Measurements from ENCODE around the gene COTL1.
"Not testable (repeated sequence)": the region's sequence is repeated elsewhere in the genome, so short reads cannot be mapped to it uniquely, and the experiment has no call there.

The COTL1 gene

GRCh38 chr16:84574191-84574590 lies 43.7 kb downstream of the COTL1 start:
- no peak for DNase-seq (ENCODE audit: low read depth in 1 of 2, low spot score in 1 of 2)

DNA sequence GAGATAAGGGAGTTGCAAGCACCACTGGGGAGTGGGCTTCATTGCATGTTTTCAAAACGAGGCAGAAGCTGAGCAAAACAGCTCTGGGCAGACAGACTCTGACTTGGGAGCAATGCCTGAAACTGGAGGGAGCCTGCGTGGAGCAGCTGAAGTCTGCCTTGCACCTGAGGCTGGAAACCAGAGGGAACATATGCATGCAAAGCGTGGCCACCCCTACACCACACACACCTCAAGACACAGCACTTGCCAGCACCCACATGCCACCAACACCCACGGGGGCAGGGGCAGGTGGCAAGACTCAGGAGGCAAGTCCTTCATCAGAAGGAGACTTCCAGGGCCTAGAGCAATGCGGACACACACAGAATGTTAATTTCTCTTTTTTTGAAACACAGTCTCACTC lies 45.8 kb downstream of the COTL1 start:
- no peak for DNase-seq (ENCODE audit: low read depth in 1 of 2, low spot score in 1 of 2)

DNA sequence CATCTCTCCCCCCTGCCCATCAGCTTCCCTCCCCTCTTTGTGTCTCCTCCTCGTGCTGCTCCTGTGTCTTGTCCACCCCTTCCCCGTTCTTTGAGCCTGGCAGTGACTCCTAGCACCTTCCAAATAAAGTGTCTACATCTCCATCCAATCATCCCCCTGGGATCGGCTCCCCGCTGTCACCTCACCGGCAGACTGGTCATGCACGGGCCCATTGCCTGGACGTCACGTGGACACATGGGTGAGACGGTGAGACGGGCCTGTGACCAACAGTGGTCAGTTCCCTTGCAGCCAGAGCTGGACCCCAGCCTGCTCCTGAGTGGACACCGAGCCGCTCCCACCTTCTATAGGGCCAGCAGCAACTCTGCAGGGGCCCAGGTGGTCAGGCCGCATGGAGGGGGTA lies 46.4 kb downstream of the COTL1 start:
- no peak for DNase-seq (ENCODE audit: low read depth in 1 of 2, low spot score in 1 of 2)

- DNase-seq (ENCODE audit: low read depth in 1 of 2, low spot score in 1 of 2), result no peak
Measured at GRCh38 chr16:84570739-84571403, 47.0 kb downstream of the COTL1 start.

DNA sequence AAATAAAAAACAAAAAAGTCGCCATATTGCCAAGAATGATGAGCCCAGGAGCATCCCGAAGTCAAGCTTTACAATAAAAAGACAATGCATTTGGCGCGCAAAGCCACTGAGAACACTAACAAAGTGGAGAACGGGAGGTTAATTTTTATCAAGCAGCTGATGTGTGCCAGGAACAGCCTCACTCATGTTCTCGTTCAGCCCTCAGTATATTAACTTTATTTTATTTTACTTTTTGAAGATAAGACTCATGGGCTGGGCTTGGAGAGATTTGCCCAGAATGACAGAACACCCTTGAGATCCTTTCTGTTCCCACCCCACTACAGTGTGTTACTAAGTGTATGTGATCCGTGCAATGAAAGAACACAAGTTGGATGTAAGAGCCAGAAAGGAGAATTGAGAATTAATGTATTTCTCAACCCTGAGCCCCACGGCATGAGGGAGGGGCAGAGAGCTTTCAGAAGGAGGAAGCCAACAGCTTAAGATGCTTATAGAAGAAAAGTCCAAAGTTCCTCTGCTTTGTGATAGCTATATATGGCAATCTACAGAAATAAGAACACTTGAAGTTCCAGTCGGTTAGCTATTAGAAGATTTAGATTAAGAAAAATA lies 48.4 kb downstream of the COTL1 start:
- DNase-seq (ENCODE audit: low read depth in 1 of 2, low spot score in 1 of 2), result no peak

GRCh38 chr16:84568066-84568465 lies 49.8 kb downstream of the COTL1 start:
- no peak for DNase-seq (ENCODE audit: low read depth in 1 of 2, low spot score in 1 of 2)

- no peak for DNase-seq (ENCODE audit: low read depth in 1 of 2, low spot score in 1 of 2)
Measured at GRCh38 chr16:84567286-84567962, 50.5 kb downstream of the COTL1 start.

- DNase-seq (ENCODE audit: low read depth in 1 of 2, low spot score in 1 of 2), result no peak
Measured at GRCh38 chr16:84566545-84567257, 51.2 kb downstream of the COTL1 start.

DNA sequence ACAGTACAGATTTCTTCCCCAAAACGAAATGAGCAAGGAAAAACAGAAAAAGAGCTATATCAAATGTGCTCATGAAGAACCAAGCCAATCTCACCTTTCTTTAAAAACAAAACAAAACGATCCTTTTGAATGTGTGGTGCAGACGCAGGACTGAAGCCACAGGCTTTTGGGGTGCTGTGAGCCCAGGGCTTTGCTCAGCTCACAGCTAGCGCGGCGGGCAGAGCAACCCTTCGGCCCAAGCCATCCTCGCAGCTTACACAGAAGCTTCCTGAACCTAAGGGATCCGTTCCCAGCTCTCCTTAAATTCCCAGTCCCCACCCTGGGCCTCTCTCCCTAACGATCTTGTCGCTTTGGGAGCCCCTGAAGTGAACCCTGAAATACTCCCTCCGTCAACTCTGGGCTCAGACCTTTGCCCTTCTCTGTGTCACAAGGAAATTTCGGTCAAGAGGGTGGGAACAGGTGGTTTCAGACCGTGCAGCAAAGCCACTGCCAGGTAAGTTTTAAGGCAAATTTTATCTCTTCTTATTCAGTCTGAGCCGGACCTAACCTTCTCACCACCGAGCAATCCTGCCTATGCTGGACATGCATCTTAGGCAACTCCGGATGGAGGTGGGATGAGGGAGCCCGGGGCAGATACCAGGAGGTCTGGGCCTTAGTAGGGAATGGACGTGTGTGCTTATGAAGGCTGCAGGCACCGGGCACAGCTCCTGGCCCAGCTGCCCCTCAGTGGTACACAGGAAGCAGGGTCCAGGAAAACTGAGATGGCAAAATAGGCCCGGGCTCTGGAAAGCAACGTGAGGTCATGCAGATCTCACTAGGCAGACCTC lies 52.0 kb downstream of the COTL1 start:
- DNase-seq (ENCODE audit: low read depth in 1 of 2, low spot score in 1 of 2), result no peak

DNA sequence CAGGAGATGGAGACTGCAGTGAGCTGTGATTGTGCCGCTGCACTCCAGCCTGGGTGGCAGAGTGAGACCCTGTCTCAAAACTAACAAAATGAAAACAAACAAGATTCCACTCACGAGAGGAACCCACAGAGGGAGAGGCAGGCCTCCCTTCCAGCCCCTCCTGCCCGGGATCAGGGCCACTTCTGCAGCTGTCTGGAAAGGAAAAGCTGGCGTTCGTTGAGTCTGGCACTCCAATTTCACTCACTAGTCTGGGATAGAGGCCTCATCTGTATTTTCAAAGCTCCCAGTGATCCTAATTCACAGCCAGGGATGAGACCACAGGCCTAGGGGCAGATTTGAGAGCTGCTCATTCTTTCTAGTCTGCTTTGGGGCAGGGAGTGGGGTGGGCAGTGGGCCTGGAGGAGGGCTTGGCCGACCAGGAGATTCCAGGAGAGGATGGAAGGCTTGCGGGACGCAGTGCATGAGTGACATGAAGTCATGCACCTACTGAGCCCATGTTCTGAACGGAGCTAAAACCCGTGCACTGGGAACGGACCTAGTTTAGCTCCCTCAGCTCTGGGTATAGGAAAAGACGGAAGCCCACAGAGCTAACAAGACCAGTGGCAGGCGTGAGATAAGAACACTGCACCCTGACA lies 54.0 kb downstream of the COTL1 start:
- no peak for DNase-seq (ENCODE audit: low read depth in 1 of 2, low spot score in 1 of 2)

- DNase-seq (ENCODE audit: low read depth in 1 of 2, low spot score in 1 of 2), result no peak
Measured at GRCh38 chr16:84563064-84563715, 54.7 kb downstream of the COTL1 start.

DNA sequence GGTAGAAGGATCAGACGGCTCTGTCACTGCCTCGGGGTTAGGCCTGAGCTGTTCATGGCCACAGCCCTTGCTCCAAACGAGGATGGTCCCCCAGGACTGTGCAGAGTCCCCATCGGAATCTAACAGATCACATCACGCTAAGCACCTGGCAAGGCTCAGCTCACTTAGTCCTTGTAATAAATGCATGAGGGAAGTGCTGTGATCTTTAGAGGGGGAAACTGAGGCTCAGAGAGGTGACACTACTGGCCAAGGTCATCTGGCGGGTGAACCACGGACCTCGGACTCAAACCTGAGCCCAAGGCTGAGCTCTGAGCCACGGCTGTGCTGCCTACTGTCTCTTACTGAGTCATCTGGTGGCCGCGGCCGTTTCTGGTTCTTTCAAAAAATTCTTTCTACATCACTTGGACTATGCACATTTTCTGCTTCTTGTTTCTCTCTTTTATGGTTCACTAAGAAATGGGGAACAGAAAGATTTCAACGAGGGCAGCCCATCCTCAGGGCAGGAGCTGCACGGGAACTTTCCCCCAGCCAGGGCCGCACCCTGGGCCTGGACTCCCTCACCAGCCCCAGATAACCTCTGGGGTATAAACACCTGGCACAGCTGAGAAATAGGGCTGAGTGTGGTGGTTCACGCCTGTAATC lies 55.6 kb downstream of the COTL1 start:
- no peak for DNase-seq (ENCODE audit: low read depth in 1 of 2, low spot score in 1 of 2)

DNA sequence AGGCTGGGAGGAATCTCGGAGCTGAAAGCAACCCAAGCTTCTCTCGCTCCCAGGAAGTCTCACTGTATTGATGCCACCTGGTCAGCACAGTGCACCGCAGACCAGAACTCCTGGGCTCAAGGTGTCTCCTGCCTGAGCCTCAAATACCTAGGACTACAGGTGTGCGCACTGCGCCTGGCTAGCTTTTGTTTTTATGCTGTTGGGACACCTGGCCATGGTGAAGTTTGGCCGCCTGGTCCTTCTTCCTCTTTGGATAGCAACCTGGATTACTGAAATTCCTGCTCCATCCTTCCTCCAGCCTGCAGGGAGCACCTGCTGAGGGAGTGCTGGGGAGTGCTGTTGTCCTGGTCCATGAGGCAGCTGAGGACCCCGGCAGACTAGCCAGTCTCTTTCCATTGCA lies 56.6 kb downstream of the COTL1 start:
- no peak for DNase-seq (ENCODE audit: low read depth in 1 of 2, low spot score in 1 of 2)

- DNase-seq (ENCODE audit: low read depth in 1 of 2, low spot score in 1 of 2), result no peak
Measured at GRCh38 chr16:84560269-84560668, 57.6 kb downstream of the COTL1 start.

DNA sequence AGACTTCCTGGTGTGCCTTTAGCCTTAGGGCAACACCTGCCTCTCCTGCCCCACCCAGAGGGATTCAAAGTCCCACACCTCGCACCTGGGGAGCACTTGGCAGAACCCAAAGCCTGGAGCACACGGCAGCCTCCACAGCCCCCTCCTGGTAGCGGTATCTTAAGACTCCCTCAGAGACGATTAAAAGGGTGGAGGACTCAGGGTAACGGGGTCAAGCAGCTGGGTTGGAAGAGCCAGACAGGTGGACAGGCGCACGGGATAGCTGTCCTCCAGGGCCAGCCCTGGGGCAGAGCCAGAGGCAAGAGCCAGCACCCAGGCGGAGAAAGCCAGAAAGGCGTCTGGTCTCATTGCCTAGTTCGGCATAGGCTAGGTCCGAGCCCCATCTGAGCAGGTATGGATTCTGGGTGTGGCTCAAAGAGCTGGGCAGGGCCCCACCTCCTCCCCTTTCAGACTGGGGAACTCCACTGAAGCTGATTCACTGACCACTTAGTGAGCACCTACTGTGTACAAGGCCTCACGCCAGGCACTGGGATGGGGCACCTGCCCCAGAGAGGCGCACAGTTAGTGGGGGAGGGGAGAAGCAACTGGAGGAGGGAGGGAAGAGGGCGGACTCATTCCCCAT lies 58.5 kb downstream of the COTL1 start:
- DNase-seq (ENCODE audit: low read depth in 1 of 2, low spot score in 1 of 2), result no peak

- not testable (repeated sequence) for DNase-seq (ENCODE audit: low read depth in 1 of 2, low spot score in 1 of 2)
Measured at GRCh38 chr16:84558850-84559249, 59.0 kb downstream of the COTL1 start.

GRCh38 chr16:84557504-84557903 lies 60.4 kb downstream of the COTL1 start:
- DNase-seq (ENCODE audit: low read depth in 1 of 2, low spot score in 1 of 2), result no peak

- DNase-seq (ENCODE audit: low read depth in 1 of 2, low spot score in 1 of 2), result no peak
Measured at GRCh38 chr16:84557059-84557458, 60.8 kb downstream of the COTL1 start.
